Activated T-helper 1 cell treated with anti-CD3 and anti-CD28 coated beads, Interleukin-2, amount 50 U/mL, for 16 hours (primary cell): ENCODE results near the gene CACNA1H.

Source experiments
- DNase-seq, 2 donors: peaks; one replicate each; pipeline ENCODE4 v3.0.0-alpha.2; 2020; ENCODE audit warnings: low read depth in 1 of 2, low spot score in 1 of 2

Gene CACNA1H

DNA sequence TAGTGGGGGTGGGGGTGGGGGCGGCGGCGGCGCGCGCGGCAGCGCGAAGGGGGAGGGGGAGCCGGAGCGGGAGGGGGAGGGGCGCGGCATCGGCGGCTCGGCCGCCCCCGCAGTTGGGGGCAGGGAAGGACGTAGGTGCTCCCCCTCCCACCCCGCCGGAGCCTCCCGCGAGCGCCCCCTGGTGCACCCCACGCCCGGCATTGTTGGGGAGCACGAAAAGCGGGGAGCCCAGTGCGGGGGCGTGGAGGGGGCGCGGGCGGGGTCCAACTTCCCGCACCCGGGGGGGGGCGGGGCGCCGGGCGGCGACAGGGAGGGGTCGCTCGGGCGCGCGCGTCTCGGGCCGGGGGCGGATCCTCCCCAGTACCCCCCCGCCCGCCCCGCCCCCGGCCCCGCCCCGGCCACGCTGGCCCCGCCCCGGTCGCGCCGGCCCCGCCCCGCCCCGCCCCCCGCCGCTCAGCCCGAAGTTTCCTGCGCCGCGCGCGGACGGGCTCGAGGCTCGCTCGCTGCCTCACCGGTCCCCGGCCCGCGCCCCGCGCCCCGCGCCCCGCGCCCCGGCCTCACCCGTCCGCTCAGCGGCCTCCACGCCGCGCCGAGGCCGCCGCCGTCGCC lies at the start of gene CACNA1H:
TSS of gene CACNA1H (plus strand) at position 456 of the 609 bp plus-strand sequence. CDS start 632 bp downstream, outside the sequence.
- peak; percentile 25 to 42 for DNase-seq

GRCh38 chr16:1103636-1103980 lies 49.3 kb upstream of the CACNA1H start:
- DNase-seq = no peak

- DNase-seq = peak in 1 of 2 donors; percentile 15
Measured at GRCh38 chr16:1105888-1106620, 46.9 kb upstream of the CACNA1H start.

- no peak for DNase-seq
Measured at GRCh38 chr16:1106659-1107058, 46.2 kb upstream of the CACNA1H start.

- no peak for DNase-seq
Measured at GRCh38 chr16:1107141-1107540, 45.8 kb upstream of the CACNA1H start.

DNA sequence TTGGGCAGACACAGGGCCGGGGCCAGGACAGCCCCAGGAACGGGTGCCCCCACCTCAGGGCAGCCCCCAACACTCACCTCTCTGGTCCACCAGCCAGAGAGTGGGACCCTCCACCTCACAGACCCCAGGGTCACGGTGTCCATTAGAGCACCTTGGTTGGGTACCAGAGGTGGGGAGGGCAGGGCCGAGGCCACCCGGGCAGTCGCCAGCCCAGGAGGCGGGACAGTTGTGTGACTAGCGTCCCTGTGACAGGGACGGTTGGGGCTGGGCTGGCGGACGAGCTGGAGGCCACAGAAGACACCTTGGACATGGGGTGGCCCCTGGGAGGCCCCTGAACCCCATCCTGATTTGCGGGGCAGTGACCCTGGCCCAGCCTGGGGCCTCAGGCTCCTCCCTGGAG lies 45.2 kb upstream of the CACNA1H start:
- DNase-seq = no peak

GRCh38 chr16:1108299-1109252 lies 44.3 kb upstream of the CACNA1H start:
- no peak for DNase-seq

- no peak for DNase-seq
Measured at GRCh38 chr16:1109648-1110047, 43.3 kb upstream of the CACNA1H start.

- DNase-seq = no peak
Measured at GRCh38 chr16:1112506-1113184, 40.3 kb upstream of the CACNA1H start.

DNA sequence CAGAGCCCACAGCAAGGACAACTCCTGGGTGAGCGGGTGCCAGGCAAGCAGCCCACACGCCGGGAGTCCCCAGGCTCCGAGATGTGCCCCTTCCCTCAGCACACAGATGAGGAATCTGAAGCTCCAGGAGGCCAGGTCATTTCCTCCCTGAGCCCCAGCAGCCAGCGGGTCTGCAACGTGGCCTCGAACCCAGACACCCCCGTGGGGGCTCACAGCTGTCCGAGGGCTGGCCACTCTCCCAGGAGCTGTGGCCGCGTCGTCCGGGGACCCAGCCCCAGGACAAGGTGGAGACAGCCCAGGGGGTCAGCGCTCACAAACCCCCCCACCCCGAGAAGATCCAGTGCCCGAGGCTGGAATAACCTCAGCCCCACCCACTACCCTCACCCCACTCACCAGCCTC lies 39.4 kb upstream of the CACNA1H start:
- DNase-seq = no peak

GRCh38 chr16:1113889-1114526 lies 38.9 kb upstream of the CACNA1H start:
- no peak for DNase-seq

DNA sequence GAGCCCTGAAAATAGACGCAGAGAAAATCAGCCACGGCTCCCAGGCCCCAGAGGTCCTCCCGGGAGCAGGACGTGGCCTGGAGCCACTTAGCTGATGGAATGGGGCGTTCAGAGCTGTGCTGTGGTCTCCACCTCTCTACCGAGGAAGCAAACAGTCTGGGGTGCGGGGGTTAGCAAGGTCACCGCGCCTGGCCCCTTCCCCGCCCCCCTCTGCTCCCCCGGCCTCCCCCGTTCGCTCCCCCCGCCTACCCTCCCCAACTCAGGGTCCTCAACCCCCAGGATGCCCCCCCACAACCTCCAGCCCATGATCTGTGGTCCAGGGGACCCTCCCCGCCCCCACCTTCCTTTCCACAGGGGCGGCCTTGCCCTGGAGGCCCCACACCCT lies 36.2 kb upstream of the CACNA1H start:
- DNase-seq = no peak

- DNase-seq = no peak
Measured at GRCh38 chr16:1117176-1117900, 35.6 kb upstream of the CACNA1H start.

DNA sequence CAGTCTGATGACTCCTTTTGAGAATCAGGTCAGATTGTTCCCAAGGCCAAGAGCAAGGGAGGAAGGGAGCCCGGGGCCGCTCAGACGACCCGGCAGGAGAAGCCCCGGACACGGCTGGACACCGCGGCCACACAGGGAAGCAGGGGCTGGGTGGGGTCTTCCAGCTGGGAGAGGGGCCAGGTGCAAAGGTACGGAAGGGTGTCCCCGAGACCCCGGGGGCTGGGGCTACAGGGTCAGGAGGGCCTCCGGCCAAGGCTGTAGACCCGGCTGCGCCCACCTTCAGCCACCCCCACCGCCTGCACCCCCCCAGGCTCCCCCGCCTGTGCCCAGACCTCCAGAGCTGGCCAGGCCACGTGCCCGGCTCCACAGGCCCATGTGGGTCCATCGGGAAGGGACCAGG lies 35.0 kb upstream of the CACNA1H start:
- DNase-seq = no peak

GRCh38 chr16:1119129-1119528 lies 33.8 kb upstream of the CACNA1H start:
- DNase-seq = no peak

- no peak for DNase-seq
Measured at GRCh38 chr16:1119766-1120576, 32.9 kb upstream of the CACNA1H start.

DNA sequence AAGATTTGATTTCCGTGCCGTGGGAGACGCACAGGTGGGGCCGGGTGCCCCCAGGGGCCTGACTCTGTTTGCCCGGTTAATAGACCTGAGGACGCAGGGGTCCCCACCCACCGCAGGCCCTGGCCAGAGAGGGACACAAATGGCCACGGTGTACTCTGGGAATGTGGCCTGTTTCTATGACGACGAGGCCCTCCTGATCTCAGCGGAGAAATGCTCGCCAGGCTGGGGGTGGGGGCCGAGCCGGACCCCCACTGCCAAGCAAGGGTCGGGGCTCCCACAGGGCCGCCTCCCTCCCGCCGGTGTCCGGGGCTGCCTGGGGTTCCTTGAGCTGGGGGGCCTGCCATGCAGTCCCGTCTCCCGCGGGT lies 32.3 kb upstream of the CACNA1H start:
- DNase-seq = no peak

- no peak for DNase-seq
Measured at GRCh38 chr16:1121009-1121408, 31.9 kb upstream of the CACNA1H start.

DNA sequence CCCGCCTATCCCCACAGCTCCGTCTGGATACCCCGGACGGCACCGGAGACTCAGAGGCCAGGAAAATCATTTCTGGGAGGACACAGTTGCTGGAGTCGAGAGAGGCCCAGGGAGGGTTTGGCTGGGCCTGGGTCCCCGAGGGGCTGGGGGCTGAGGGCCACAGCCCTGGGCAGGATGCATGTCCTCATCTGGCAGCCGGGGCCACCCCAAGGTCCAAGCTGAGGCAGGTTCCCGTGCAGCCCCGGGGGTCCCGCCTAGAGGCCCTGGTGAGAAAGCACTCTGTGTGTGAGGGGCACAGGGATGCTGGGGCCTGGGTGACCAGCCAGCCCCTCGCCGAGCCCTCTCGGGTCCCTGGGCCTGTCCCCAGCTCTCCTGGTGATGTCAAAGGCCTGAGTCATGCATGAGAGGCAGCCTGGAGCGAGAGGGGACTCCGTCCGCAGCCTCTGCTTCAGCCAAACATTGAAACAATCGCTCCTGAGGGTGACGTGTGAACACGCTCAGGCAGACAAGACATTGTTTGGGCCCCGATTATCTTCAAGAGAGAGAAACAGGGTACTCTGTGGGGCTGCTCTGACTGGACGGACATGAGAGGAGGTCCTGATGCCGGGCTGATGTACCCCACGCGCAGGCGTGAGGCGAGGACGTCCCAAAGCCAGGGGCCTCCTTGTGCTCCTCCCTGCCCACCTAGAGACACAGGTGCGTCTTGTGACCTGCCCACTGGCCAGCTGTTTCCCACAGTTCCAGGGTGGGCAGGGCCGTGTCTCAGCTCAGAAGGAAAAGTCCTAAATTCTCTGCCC lies 31.1 kb upstream of the CACNA1H start:
- DNase-seq = no peak
